ENCODE results near the gene NOS3. TPM values are rescaled to one million over a fixed set of nuclear protein-coding genes. Genes with fewer than 3 reads are reported as not detected.

NOS3 gene
- total and polyA plus RNA-seq, 2 of the 13 experiments (the other 11 are each of a cell fraction or from before 2014, with no cell fraction given): 3.7 to 7.5 TPM

DNA sequence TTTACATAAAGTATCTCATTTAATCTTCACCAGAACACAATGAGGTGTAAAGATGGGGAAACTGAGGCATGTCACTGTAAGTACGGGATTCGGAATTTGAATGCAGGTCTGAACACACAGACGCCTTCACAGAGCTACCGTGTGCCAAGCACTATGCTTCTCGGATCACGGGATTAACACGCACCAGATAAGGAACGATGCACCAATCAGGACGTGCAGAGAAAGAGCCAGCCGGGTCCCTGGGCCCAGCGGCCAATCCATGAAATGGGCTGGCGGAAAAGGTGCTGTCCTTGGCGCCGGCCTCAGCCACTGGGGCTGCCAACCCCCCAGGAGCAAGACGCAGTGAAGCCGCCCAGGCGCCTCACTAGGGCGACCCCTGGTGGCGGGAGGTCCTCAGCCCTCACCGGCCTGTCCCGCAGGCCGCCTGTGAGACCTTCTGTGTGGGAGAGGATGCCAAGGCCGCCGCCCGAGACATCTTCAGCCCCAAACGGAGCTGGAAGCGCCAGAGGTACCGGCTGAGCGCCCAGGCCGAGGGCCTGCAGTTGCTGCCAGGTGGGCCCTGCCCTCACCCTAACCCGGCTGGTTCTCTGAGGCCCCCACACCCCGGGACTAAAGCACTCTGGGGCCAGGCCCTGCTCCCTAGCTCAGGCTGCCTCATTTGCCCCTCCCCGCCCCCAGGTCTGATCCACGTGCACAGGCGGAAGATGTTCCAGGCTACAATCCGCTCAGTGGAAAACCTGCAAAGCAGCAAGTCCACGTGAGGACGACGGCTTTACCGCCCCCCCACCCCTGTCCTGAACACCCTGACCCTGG lies 17.9 kb downstream of the NOS3 start (continued):
- TF ChIP-seq, protein P1, sequence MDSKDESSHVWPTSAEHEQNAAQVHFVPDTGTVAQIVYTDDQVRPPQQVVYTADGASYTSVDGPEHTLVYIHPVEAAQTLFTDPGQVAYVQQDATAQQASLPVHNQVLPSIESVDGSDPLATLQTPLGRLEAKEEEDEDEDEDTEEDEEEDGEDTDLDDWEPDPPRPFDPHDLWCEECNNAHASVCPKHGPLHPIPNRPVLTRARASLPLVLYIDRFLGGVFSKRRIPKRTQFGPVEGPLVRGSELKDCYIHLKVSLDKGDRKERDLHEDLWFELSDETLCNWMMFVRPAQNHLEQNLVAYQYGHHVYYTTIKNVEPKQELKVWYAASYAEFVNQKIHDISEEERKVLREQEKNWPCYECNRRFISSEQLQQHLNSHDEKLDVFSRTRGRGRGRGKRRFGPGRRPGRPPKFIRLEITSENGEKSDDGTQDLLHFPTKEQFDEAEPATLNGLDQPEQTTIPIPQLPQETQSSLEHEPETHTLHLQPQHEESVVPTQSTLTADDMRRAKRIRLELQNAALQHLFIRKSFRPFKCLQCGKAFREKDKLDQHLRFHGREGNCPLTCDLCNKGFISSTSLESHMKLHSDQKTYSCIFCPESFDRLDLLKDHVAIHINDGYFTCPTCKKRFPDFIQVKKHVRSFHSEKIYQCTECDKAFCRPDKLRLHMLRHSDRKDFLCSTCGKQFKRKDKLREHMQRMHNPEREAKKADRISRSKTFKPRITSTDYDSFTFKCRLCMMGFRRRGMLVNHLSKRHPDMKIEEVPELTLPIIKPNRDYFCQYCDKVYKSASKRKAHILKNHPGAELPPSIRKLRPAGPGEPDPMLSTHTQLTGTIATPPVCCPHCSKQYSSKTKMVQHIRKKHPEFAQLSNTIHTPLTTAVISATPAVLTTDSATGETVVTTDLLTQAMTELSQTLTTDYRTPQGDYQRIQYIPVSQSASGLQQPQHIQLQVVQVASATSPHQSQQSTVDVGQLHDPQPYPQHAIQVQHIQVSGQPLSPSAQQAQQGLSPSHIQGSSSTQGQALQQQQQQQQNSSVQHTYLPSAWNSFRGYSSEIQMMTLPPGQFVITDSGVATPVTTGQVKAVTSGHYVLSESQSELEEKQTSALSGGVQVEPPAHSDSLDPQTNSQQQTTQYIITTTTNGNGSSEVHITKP (CRISPR knock-in tag; IDR thresholded peaks at IDR 0.05; ENCODE audit: low read depth): peak; percentile 82
- TF ChIP-seq ZFY (CRISPR knock-in tag; IDR thresholded peaks at IDR 0.05) (peak; percentile 82), KAT8 (CRISPR knock-in tag; IDR thresholded peaks at IDR 0.05) (peak; percentile 80), KDM5A (IDR thresholded peaks at IDR 0.05; ENCODE audit: borderline replicate concordance, low read length) (no peak), ZBTB49 (CRISPR knock-in tag; IDR thresholded peaks at IDR 0.05; ENCODE audit: borderline replicate concordance) (0 out of 2 replicates have a peak, but pooled peaks have one; percentile 34), ZNF510 (CRISPR knock-in tag; IDR thresholded peaks at IDR 0.05; ENCODE audit: low read depth) (peak; percentile 71; the same call in 1 of the 2 replicates), PHF8 (CRISPR knock-in tag; IDR thresholded peaks at IDR 0.05) (peak; percentile 60), CBX5 (CRISPR knock-in tag; IDR thresholded peaks at IDR 0.05; ENCODE audit: borderline replicate concordance) (peak; percentile 84; the same call in 1 of the 2 replicates), ZFP91 (CRISPR knock-in tag; IDR thresholded peaks at IDR 0.05; ENCODE audit: borderline replicate concordance) (peak; percentile 80; the same call in 1 of the 2 replicates), ZNF639 (CRISPR knock-in tag; conservative IDR thresholded peaks at IDR 0.05) (peak; percentile 68; the same call in 1 of the 2 replicates), SOX5 (CRISPR knock-in tag; IDR thresholded peaks at IDR 0.05; ENCODE audit: borderline replicate concordance) (0 out of 2 replicates have a peak, but pooled peaks have one; percentile 14), CENPX (CRISPR knock-in tag; IDR thresholded peaks at IDR 0.05) (no peak), ZNF256 (CRISPR knock-in tag; conservative IDR thresholded peaks at IDR 0.05) (no peak), AKAP8 (CRISPR knock-in tag; IDR thresholded peaks at IDR 0.05) (no peak), ERF (CRISPR knock-in tag; IDR thresholded peaks at IDR 0.05) (peak; percentile 38; the same call in 1 of the 2 replicates), ZKSCAN1 (IDR thresholded peaks at IDR 0.05; ENCODE audit: low read length) (no peak), JUND (CRISPR knock-in tag; IDR thresholded peaks at IDR 0.05) (no peak), FOXK2 (IDR thresholded peaks at IDR 0.05) (no peak)
- TF ChIP-seq, protein P2, sequence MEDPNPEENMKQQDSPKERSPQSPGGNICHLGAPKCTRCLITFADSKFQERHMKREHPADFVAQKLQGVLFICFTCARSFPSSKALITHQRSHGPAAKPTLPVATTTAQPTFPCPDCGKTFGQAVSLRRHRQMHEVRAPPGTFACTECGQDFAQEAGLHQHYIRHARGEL (CRISPR knock-in tag; IDR thresholded peaks at IDR 0.05): no peak
